WI38 (cell line): ENCODE results near the gene CCDC82.
A peak's percentile ranks its signal among the peaks of the same experiment; 100 is the strongest.
"Not testable (repeated sequence)": the region's sequence is repeated elsewhere in the genome, so short reads cannot be mapped to it uniquely, and the experiment has no call there.

Source experiments
- H3K4me3 ChIP-seq: 2 replicates; pipeline ENCODE4 v1.5.1; 2011; ENCODE audit warnings: low read depth, mild to moderate bottlenecking, control low read depth, low read length
- CTCF ChIP-seq: IDR thresholded peaks from 2 replicates; pipeline ENCODE4 v1.5.1; 2012; ENCODE audit warnings: low read depth, mild to moderate bottlenecking, control low read depth, low read length

Gene CCDC82

GRCh38 chr11:96389720-96390487, at the start of gene CCDC82, which contains the start of gene JRKL:
Gene CCDC82 (minus strand): TSS chr11:96389912. CDS start chr11:96384747, 5,165 bp downstream.
Gene JRKL (plus strand): TSS chr11:96390013. CDS start chr11:96390650, 637 bp downstream.
- no peak for TF ChIP-seq CTCF
- H3K4me3 ChIP-seq: peak within 1 kb of the TSS; percentile 91

GRCh38 chr11:96432654-96433053, 42.9 kb upstream of the CCDC82 start:
- H3K4me3 ChIP-seq: not testable (repeated sequence)

- no peak for TF ChIP-seq CTCF
- no peak overlapping the region for H3K4me3 ChIP-seq
Measured at GRCh38 chr11:96430668-96431067, 41.0 kb upstream of the CCDC82 start.

- H3K4me3 ChIP-seq: no peak overlapping the region
- no peak for TF ChIP-seq CTCF
Measured at GRCh38 chr11:96424693-96425092, 35.0 kb upstream of the CCDC82 start.

- H3K4me3 ChIP-seq: no peak overlapping the region
- TF ChIP-seq CTCF: no peak
Measured at GRCh38 chr11:96413408-96413807, 23.7 kb upstream of the CCDC82 start.

GRCh38 chr11:96412761-96413381, 23.2 kb upstream of the CCDC82 start:
- no peak overlapping the region for H3K4me3 ChIP-seq
- TF ChIP-seq CTCF: no peak

GRCh38 chr11:96411412-96411811, 21.7 kb upstream of the CCDC82 start:
- 0 out of 2 replicates have a peak overlapping the region, but pooled peaks have one; percentile 27 for H3K4me3 ChIP-seq

GRCh38 chr11:96400697-96401096, 11.0 kb upstream of the CCDC82 start:
- TF ChIP-seq CTCF: no peak
- H3K4me3 ChIP-seq: no peak overlapping the region
